GM19351 (cell line): ENCODE measurements around the gene TRIM5.
"Not testable (repeated sequence)": the region's sequence is repeated elsewhere in the genome, so short reads cannot be mapped to it uniquely, and the experiment has no call there.

ENCODE experiments used
- ATAC-seq: cut with Tn5 transposase; IDR thresholded peaks from one replicate; pipeline ENCODE4 v1.9.1; 2021; ENCODE audit warnings: mild to moderate bottlenecking, moderate library complexity; ENCODE audit not compliant: unreplicated experiment

The TRIM5 gene

DNA sequence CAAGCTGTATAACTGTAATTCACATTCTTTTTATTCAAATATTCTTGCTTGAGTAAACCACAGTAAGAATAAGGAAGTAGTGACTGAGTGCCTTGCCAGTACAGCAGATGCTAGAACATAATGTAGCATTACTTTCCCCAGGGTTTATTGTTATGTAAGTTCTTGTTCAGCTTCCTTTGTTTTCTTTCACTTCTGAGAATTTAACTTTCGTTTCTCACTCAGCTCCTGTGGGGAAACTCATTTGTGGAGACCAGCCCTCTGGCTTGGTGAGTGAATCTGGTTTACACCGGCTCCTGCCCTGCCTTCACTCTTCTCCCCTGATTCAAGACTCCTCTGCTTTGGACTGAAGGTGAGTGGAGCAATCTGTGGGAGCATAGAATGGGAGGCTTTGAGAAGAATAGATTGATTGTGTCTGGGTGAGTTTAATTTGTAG, 4.7 kb upstream of the TRIM5 start, which contains the start of gene TRIM22:
Gene TRIM22, plus strand, starts transcription at position 240 of the 433 bp plus-strand sequence. CDS start 6,443 bp downstream, outside the sequence.
- peak; percentile 71 for ATAC-seq

DNA sequence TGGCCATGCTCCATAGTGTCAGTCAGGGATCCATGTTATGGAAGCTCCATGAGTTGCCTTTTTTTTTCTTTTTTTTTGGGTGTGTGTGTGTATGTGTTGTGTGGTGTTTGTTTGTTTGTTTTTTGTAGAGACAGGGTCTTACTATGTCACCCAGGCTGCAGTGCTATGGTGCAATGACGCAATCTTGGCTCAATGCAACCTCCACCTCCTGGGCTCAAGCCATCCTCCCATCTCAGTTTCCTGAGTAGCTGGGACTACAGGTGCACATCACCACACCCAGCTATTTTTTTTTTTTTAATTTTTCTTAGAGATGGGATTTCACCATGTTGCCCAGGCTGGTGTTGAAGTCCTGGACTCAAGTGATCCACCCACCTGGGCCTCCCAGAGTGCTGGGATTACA, 3.6 kb upstream of the TRIM5 start:
- no peak for ATAC-seq

DNA sequence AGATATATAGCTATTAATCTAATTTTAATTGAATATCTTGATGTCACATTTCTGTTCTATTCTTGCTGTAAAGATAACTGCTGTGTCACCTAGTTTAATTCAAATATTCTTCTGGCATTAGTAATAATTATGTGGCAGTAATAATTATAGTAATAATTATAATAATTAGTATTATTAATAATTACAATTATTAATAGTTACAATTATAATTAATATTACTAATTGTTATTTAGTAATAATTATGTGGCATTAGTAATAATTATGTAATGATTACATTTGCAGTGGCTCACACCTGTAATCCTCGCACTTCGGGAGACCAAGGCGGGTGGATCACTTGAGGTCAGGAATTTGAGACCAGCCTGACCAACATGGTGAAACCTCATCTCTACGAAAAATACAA, 1.6 kb upstream of the TRIM5 start:
- no peak for ATAC-seq

DNA sequence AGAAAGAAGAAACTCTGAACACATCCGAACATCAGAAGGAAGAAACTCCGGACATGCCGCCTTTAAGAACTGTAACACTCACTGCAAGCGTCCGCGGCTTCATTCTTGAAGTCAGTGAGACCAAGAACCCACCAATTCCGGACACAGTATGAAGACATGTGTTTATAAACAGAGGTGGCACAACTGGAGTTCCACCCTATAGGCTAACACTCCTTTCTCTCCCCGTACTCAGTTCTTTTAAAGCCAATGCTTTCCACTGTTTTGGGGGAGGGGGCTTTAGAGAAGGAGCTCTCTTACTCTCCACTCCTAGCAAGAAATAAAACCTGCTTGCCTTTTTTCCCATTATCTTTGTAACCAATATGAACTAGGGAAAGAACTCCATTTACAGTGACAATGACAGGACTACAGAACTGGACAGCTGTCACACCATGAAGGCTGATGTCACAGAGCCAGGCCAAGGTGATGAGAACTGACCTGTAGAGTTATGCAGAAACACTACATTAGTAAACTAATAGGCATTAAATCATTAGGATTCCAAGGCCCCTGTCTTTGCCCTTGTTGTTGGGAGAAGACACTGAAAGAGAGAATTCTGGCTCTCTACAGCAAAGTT, 733 bp downstream of the TRIM5 start:
- peak; percentile 22 for ATAC-seq

DNA sequence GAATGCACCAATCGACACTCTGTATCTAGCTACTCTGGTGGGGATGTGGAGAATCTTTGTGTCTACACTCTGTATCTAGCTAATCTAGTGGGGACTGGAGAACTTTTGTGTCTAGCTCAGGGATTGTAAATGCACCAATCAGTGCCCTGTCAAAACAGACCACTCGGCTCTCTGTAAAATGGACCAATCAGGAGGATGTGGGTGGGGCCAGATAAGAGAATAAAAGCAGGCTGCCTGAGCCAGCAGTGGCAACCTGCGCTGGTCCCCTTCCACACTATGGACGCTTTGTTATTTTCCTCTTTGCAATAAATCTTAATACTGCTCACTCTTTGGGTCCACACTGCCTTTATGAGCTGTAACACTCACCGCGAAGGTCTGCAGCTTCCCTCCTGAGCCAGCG, 1.3 kb downstream of the TRIM5 start:
- not testable (repeated sequence) for ATAC-seq

DNA sequence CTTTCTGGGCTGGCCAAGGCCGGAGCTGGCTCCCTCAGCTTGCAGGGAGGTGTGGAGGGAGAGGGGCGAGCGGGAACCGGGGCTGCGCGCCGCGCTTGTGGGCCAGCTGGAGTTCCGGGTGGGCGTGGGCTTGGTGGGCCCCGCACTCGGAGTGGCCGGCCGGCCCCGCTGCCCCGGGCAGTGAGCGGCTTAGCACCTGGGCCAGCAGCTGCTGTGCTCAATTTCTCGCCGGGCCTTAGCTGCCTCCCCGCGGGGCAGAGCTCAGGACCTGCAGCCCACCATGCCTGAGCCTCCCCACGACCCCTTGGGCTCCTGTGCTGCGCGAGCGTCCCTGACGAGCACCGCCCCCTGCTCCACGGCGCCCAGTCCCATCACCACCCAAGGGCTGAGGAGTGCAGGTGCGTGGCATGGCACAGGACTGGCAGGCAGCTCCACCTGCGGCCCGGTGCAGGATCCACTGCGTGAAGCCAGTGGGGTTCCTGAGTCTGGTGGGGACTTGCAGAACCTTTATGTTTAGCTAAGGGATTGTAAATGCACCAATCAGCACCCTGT, 1.9 kb downstream of the TRIM5 start:
- not testable (repeated sequence) for ATAC-seq

DNA sequence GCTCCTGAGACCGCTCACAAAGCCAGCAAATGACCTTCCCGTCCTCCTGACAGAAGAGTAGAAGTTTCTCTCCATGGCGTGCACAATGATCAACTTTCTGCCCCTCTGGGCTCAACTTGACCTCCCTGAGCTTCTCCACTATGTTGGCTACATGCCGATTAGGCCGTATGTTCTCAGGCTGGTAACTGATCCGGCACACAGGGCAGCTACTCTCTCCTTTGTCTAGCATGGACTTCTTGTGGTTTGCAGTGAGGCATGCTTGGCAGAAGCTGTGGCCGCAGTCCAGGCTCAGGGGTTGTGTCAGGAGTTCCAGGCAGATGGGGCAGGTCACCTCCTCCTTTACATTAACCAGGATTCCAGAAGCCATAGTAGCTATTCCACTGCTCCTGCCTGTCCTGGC, 5.1 kb downstream of the TRIM5 start:
- no peak for ATAC-seq

DNA sequence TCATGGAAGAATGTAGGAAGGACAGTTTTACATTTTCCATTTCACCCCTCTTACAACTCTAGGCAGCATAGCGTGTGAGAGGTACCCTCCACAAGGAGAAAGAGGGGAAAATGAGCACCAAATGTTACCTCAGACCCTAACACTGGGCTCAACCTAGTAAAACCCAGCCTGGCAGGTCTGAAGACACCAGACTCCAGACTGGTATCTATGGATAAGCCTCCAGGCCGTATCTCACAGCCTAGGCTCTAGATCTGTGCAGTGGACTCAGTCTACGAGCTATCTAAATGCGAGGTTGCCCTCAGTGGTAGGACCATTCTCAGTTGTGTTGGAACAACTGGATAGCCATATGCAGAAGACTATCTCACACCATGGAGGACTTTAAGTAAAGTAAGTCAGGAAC, 10.5 kb downstream of the TRIM5 start:
- ATAC-seq, result no peak

DNA sequence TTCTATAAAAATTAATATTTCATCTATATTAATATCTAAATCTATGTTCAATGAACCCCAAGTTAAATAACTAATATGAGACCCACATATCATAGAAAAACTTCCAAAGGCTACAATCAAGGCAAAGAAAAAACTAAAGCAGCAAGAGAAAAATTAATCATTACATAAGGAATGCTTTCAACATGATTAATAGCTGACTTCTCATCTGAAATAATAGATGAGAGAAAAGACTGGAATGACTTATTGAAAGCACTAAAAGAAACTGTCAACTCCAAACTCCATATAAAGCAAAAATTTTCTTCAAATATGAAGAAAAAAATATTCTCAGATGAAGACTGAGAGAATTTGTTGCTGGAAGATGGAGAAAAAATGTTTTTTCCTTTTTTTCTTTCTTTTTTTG, 13.0 kb downstream of the TRIM5 start:
- ATAC-seq, result no peak

DNA sequence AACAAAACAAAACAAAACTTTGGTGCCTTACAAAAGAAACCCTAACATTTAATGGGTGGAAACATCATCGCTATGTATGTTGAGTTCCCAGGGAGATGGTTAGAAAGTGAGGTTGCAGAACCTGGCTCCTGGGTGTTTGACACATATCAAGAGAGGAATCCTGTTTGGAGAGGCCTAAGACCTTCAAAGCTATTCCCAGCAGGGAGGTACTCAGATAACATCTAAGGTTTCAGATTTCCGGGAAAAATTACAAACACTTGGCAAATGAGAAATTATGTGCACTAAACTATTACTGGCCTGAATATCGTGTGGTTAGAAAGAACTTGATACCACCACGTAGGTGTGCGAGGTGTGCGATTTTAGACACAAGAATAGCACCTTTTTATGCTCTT, 18.5 kb downstream of the TRIM5 start:
- no peak for ATAC-seq

DNA sequence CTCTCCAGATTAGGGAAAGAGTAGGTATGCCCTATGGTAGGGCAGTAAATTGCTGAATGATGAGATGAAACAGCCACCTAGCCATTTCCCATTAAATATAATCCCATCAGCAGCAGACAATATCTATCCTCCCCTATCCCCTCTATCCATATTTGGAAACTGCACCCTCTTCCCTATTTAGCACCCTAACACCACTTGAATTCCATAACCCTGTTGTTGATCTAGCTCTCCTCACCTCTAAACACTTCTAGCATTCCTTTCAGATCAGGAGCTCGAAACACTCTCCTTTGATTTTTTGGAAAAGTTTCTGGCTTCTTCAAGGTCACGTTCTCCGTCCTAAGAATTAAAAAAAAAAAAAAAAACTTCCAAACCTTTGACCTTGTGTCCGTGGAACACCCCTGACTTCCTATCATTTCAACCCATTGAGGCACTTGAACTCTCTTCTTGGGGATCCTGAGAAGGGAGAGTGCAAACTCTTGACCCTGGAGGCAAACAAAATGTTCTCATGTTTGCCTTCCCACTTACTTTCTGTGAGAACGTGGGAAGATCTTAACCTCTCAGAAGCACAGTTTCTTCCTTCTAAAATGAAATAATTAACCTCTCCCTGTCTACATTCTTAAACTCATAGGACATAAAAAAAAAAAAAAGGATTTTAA, 19.0 kb downstream of the TRIM5 start:
- no peak for ATAC-seq

DNA sequence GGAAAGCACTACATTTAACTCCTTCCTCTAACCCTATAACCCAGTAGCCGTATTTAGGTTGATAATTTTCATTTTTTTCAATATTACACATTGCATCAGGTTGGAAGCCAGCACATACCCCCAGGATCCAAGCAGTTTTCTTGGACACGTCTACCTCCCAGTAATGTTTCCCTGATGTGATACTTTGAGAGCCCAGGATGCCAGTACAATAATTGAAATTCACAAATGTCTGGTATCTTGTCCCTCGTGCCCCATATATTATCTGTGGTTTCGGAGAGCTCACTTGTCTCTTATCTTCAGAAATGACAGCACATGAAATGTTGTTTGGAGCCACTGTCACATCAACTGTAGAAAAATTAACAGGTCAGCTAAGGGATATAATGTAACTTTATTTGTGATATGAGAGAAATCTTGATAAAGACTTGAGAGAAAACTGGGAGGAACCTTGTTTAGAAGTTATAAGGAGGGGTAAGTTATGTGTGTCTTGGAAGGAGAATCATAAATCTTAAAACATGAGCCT, 19.8 kb downstream of the TRIM5 start:
- ATAC-seq, result no peak

DNA sequence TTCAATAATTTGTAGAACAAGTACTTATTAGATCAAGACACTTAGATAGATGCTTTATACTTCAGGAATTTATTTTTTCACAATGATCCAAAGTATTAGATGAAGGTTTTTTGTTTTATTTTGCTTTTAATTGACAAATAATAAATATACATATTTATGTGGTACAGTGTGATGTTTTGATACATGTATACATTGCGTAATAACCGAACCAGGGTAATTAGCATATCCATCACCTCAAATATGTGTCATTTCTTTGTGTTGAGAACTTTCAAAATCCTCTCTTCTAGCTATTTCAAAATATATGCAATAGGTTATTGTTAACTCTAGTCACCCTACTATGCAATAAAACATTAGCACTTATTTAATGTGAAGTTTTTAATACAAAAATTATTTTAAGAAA, 21.4 kb downstream of the TRIM5 start:
- no peak for ATAC-seq

DNA sequence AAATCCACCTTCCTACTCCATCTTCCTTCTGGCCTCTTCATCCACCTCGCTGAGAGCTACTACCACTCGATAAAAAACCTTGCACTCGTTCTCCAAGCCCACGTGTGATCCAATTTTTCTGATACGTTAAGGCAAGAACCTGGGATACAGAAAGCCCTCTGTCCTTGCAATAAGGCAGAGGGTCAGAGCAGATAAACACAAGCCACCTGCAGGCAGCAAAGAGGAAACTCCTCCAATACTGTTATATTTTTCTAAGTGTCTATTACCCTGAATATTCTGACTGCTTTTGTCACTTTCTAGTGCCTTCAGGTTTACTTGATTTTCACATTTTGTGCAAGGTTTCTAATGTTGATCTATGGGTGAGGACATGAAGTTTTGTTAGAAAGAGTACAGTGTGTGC, 26.6 kb downstream of the TRIM5 start:
- no peak for ATAC-seq

DNA sequence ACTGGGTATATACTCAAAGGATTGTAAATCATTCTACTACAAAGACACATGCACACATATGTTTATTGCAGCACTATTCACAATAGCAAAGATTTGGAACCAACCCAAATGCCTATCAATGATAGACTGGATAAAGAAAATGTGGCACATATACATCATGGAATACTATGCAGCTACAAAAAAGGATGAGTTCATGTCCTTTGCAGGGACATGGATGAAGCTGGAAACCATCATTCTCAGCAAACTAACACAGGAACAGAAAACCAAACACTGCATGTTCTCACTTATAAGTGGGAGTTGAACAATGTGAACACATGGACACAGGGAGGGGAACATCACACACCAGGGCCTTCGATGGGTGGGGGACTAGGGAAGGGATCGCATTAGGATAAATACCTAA, 27.9 kb downstream of the TRIM5 start:
- ATAC-seq, result not testable (repeated sequence)

DNA sequence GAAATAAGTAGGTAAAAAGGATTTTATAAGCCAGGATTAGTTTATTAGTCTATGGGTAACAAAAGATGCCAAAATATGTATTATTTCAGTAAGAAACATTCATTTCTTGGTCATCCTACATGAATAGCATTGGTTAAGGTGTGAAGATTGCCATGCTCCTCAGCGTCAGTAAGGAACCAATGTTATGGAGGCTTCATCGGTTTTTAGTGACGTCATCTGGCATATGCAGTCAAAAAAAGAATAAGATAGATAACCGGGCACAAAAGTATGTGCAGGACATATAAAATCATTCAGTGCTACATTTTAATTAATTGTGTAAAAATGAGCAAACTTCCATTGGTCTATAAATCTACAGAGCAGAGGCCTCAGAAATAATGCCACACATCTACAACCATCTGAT, 29.4 kb downstream of the TRIM5 start:
- ATAC-seq, result no peak

DNA sequence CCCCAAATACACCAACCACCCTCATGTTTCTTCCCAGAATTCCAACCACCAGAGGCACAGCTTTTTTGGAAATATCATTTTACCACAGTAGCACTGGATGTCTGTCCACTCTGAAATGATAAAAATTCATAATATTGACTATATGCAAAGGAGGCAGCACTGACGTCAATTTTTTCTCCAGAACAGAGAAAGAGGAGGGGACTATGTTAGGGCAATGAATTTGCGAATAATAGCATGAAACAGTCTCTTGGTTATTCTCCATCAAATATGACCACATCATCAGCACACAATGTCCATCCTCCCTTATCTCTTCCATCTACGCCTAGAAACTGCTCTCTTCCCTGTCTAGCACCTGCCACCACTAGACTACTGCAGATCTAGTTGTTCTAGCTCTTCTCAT, 38.7 kb downstream of the TRIM5 start:
- no peak for ATAC-seq

DNA sequence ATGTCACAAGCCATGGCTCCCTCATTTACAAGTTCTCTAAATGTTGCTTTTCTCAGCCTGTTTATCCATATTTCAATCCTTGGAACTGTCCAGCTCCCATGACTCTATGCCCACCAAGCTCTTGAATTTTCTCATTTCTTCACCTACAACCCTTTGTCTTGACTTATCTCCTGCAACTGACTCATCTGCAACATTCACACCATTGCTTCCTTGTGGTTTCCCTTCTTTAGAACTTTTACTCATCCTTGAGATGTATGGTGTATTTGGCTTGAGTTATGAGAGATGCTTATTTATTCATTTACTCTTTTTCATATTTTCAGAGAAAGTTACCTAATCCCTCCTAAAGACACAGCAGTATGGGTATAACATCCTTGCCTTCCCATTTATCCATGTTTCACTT, 41.3 kb downstream of the TRIM5 start:
- no peak for ATAC-seq

DNA sequence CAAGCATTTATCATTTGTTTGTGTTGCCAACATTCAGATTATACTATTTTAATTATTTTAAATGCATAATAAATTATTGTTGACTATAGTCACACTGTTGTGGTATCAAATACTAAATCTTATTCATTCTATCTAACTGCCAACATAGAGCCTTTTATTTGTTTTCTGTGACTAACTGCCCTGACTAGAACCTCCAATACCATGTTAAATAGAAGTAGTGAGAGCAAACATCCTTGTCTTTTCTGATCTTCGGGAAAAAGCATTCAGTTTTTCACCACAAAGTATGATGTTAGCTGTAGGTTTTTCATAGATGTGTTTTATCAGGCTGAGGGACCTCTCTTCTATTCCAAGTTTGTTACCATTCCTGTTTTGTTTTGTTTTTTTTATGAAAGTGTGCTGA, 44.9 kb downstream of the TRIM5 start:
- no peak for ATAC-seq

DNA sequence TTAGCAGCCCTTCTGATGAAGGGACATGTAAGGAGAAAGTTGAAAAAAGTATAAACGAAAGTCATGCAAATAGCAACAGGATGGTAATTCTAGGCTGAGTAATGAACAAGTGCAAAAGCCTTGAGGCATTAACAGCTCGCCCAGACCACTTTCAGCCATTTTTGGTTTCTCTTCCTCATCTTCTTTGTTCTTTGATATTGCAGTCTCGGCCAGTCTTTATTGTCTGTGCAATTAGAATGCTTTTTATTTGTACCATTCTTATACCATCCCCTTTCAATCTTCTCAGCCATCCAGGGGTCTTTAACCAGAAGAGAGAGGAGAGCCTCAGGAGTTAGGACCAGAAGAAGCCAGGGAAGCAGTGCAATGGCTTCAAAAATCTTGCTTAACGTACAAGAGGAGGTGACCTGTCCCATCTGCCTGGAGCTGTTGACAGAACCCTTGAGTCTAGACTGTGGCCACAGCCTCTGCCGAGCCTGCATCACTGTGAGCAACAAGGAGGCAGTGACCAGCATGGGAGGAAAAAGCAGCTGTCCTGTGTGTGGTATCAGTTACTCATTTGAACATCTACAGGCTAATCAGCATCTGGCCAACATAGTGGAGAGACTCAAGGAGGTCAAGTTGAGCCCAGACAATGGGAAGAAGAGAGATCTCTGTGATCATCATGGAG, 52.8 kb downstream of the TRIM5 start:
- ATAC-seq, result peak; percentile 95

DNA sequence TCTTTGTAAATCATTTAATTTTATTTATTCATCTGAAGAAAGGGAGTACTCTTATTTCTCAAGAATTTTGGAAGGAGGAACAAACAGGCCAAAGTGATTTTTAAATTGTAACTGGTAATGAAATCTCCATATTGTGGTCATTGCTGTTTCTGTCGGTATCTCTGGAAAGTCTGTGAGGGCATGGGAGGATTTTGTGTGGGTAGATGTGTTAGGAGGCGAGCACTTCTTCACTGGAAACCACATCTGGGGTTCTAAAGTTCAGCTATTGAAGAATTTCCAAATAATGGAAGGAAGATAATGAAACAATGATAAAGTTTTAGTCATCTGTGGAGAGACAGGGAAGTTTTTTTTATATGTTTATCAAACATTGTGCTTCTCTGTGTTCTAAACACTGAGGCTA, 53.5 kb downstream of the TRIM5 start:
- ATAC-seq, result peak; percentile 15

DNA sequence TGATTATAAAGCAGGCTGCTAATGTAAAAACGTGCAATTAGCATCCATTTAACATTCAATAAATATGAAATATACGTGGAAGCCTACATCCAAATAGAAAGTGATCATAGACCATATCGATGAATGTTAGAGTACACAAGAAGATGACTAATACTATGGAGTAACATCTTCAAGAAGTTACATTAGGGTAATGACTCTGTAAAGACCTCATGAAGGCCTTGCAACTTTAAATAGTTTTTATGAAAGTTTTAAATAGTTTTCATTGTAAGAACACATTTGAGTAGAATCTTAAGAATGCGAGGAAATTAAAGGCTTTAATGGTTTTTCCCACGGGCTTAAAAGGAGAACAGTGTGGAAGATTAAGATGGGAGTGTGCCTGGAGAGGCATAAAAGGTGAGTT, 58.7 kb downstream of the TRIM5 start:
- no peak for ATAC-seq
